GM18873 (cell line): ENCODE data around the gene RETREG3.
"Not testable (repeated sequence)": the region's sequence is repeated elsewhere in the genome, so short reads cannot be mapped to it uniquely, and the experiment has no call there.

Experiments
- ATAC-seq: cut with Tn5 transposase; IDR thresholded peaks from one replicate; pipeline ENCODE4 v1.9.1; 2021; ENCODE audit warnings: mild to moderate bottlenecking, moderate library complexity, moderate number of reproducible peaks; ENCODE audit not compliant: unreplicated experiment, low FRiP score

Gene RETREG3

GRCh38 chr17:42574463-42574862 is 34.7 kb downstream of the RETREG3 start:
- no peak for ATAC-seq

DNA sequence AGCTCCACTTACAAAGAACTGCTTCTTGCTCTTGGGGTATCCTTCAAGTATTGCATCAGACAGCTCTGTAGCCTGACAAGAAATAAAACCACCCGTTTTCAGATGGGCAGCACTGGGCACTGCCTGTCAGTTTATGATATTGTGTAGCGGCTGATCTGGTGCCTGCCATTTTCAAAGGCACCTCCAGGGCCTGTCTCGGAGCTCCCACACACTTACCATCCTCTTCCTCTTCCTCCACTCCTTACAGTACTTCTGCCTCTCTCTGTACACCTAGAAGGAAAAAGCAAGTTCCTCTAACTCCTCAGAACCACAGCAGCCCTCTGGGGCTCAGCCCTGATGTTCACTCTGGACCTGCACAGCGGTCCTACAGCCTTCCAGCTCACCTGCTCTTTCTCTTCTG is 36.1 kb downstream of the RETREG3 start:
- ATAC-seq = no peak

- no peak for ATAC-seq
Measured at GRCh38 chr17:42571435-42572225, 37.5 kb downstream of the RETREG3 start.

DNA sequence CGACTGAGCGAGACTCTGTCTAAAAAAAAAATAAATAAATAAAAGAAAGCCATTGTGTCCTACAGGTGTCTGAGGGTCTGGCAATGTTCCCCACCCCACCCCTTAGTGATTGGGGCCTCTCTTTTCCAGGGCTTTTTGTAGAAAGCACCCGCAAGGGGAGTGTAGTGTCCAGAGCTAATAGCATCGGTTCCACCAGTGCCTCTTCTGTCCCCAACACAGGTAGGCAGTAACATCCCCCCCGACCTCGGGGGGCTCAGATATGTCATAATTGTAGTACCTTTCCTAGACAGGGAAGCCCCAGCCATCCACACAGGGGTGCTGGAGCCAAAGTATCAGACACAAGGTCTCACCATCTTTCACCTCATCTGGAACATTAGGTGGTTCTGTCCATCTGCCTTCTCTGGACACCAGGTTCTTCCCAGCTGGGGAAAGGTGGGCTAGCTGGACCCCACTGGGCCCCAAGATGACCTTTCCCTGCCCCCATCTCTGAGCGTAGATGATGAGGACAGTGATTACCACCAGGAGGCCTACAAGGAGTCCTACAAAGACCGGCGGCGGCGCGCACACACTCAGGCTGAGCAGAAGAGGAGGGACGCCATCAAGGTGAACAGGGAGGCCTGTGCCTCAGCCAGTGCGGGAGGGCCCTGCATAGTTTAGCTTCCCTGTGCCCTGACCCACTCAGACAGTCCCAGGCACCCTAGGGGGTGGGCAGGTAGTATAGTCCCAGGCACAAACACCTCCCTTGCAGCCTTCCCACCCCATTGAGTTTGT is 40.6 kb downstream of the RETREG3 start:
- ATAC-seq = no peak

DNA sequence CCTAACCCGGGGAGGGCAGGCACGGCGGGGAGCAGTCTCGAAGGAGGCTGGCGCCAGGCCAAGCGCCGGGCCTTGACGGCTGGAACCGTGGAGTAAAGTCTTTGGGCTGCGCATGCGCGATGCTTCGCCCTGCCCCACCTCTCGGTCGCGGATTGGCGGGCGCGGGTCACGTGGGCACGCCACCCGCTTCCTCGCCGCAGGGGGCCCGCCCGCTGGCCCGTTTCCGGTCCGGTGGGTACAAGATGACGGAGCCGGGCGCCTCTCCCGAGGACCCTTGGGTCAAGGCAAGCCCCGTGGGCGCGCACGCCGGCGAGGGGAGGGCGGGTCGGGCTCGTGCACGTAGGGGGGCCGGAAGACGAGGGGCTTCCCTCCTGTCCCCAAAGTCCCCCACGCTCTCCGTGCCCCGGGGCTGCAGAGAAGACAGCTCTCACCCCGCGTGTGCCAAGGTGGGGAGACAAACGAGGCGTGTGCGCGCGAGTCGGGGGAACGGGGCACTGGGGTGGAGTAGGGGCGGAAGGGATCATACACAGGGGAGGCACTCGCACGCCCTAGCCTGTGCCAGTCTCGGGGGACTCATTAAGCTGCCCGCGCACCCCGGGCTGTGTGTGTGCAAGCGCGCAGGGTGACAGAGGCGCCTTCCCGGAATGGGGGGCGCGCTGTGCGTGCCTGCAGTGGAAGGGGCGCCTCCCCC is 42.1 kb downstream of the RETREG3 start, which contains the start of gene MLX:
Gene MLX, plus strand, starts transcription at position 218 of the 691 bp plus-strand sequence. Its CDS starts 25 bp downstream, at position 243.
- no peak for ATAC-seq

GRCh38 chr17:42566215-42566882 is 42.8 kb downstream of the RETREG3 start:
- no peak for ATAC-seq

DNA sequence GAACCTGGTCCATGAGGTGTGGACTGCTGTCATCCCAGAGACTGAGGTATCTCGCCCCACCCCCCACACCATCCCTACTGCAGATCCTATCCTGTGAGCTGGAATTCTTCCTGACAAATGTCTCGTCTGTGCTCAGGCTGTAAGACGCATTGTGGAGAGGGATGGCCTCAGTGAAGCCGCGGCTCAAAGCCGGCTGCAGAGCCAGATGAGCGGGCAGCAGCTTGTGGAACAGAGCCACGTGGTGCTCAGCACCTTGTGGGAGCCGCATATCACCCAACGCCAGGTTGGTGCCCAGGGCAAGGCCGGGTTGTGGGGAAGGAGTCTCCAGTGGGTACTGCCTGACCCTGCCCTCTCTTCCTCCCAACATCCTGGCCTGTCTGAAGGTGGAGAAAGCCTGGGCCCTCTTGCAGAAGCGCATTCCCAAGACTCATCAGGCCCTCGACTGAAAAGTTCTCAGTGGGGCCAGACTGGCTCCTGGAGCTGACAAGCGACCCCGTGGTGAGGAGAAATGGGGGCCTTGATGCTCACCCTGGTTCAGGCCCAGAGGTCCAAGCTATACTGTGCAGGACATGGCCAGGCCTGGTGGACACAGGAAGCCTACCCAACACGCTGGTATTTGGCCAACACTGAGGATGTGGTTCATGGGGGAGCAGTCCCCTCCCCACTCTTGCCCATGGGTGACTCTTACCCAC is 43.5 kb downstream of the RETREG3 start:
- ATAC-seq = no peak

- no peak for ATAC-seq
Measured at GRCh38 chr17:42564815-42565522, 44.2 kb downstream of the RETREG3 start.

- no peak for ATAC-seq
Measured at GRCh38 chr17:42563950-42564349, 45.2 kb downstream of the RETREG3 start.

GRCh38 chr17:42563543-42563942 is 45.6 kb downstream of the RETREG3 start:
- ATAC-seq = no peak

GRCh38 chr17:42563143-42563509 is 46.0 kb downstream of the RETREG3 start:
- ATAC-seq = no peak

DNA sequence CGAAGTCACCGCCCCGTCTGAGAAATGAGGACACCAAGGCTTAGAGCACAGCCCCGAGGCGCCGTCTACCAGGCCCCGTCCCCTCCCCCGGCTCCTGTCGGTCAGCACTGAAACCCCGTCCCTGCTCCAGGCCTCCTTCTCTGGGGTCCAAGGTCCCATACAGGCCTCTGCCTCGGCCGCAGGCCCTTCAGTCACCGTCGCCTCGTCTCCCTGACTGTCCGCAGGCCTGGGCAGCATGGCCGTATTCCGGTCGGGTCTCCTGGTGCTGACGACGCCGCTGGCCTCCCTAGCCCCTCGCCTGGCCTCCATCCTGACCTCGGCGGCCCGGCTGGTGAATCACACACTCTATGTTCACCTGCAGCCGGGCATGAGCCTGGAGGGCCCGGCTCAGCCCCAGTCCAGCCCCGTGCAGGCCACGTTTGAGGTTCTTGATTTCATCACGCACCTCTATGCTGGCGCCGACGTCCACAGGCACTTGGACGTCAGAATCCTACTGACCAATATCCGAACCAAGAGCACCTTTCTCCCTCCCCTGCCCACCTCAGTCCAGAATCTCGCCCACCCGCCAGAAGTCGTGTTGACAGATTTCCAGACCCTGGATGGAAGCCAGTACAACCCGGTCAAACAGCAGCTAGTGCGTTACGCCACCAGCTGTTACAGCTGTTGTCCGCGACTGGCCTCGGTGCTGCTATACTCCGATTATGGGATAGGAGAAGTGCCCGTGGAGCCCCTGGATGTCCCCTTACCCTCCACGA is 46.6 kb downstream of the RETREG3 start:
- ATAC-seq = no peak

DNA sequence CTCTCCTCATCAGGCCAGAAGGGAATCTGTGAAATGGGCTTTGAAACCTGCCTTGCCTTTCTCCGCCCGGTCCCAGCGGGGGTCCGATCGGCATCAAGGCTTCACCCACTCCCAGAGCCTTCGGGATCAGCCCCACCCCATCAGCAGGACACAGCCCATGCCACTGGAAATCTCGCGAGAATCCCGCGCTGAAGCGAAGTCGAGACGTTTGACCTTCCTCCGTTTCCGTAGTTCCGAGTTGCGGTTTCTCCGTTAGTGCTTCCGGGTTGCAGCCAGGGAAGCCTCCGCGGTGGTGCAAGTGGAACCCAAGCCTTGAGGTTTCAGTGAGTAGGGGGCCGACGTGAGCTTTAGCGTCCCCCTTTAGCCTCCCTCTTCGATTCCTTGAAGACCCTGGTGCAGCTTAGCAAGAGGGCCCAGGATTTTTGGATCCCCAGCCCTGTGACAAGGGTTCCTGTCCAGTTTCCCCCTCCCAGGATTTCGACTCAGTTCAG is 47.2 kb downstream of the RETREG3 start, which contains the start of gene COASY:
Gene COASY, plus strand, starts transcription at position 252 of the 491 bp plus-strand sequence. CDS start 475 bp downstream, outside the sequence.
- ATAC-seq = no peak

- no peak for ATAC-seq
Measured at GRCh38 chr17:42560246-42560645, 48.9 kb downstream of the RETREG3 start.

DNA sequence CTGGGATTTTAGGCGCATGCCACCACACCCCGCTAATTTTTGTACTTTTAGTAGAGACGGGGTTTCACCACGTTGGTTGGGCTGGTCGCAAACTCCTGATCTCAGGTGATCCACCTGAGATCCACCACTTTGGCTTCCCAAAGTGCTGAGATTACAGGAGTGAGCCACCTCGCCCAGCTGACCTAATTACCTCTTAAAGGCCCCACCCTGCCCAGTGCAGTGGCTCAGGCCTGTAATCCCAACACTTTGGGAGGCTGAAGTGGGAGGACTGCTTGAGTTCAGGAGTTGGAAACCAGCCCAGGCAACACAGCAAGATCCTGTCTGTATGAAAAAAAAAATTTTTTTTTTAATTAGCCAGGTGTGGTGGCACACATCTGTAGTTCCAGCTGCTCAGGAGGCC is 50.1 kb downstream of the RETREG3 start:
- no peak for ATAC-seq

GRCh38 chr17:42555961-42556617 is 53.1 kb downstream of the RETREG3 start:
- ATAC-seq = not testable (repeated sequence)

DNA sequence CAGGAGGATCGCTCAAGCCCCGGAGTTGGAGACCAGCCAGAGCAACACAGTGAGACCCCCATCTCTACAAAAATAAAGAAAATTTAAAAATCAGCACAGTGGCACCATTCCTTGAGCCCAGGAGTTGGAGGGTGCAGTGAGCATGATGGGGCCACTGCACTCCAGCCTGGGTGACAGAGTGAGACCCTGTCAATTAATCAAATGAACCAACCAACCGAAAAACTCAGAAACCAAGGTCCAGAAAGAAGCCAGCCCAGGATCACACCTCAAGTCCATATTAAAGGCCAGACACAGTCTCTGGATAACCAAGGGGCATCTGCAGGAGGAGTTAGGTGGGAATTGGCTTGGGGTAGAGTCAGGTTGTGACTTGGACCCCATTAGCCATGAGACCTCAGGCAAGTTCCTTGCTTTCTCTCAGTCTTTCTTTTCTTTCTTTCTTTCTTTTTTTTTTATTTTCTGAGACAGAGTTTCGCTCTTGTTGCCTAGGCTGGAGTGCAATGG is 54.0 kb downstream of the RETREG3 start:
- no peak for ATAC-seq
